HUDEP-2 (cell line): ENCODE measurements around the gene SMARCC2.

Experiments
- DNase-seq, 76 experiments: peaks; one replicate each; lab custom pipeline; 2025; ENCODE audit not compliant: unreplicated experiment in 76 of 76; lab: John Stamatoyannopoulos, UW

Gene SMARCC2

DNA sequence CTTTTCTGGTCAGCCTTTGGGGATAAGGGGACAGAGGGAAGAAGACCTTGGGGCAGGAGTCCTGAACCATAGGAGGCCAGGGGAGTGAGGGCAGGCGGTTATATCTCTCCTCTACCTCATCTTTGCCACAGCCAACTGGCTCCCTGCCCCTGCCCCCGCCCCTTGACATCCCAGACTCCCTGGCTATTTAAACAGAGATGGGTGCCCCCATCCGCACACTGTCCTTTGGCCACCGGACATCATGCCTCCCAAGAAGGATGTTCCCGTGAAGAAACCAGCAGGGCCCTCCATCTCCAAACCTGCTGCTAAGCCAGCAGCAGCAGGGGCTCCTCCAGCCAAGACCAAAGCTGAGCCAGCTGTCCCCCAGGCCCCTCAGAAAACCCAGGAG lies 35.6 kb downstream of the SMARCC2 start:
- peak in 4 of 76 experiments; percentile 15 to 29 (median 23) for DNase-seq

GRCh38 chr12:56152756-56153677 lies 36.3 kb downstream of the SMARCC2 start:
- DNase-seq, result peak in 8 of 76 experiments; percentile 9 to 44 (median 18)

DNA sequence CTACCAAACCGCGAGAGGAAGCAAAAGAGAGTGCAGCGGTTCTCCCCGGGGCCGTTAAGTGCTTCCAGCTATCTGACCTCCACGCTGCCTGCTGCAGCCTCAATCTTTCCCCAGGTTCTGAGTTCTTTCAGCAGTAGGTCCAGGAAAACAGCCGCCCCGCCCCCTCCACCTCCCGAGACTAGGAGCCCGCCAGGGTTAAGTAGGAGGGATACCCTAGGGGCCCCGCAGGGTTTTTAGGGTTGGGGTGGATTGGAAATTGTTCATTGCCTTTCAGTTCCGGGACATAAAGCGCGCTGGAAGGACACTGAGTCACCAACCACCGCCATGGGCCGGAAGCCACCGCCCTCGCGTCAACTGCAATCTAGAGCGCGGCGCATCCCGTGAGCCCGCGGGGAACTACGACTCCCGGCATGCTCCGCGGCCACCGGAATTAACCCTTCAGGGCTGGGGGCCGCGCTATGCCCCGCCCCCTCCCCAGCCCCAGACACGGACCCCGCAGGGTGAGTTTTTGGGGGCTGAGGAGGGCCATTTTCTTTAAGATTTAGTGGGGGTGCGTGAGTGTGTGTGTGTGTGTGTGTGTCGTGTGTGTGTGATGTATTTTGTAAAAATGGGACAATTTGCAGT lies 37.0 kb downstream of the SMARCC2 start, which contains the start of gene MYL6B:
Gene MYL6B (plus strand): TSS at position 456 of the 624 bp plus-strand sequence. CDS start 1,332 bp downstream, outside the sequence.
- peak in 73 of 76 experiments; percentile 42 to 91 (median 84) for DNase-seq

DNA sequence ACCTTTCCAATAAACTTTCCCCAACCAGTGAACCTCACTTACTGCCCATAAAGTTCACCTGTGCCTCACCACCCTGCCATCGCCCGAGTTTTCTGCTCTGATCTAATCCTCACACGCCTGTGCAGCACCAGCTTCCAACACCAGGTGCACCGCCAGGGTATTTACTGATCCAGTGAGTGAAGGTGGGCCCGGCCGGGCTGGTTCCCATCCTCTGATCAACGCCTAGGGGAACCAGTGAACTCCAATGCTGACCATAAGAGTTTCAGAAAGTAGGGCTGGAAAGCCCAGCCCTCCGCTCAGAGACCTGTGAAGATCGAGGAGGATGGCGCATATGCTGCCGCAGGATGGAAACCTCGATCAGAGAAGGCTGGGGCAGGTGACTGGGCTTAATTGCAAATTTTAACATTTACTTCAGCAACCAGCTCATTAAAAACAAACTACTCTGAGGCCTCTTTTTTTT lies 37.6 kb downstream of the SMARCC2 start:
- peak in 63 of 76 experiments; percentile 10 to 73 (median 46) for DNase-seq

DNA sequence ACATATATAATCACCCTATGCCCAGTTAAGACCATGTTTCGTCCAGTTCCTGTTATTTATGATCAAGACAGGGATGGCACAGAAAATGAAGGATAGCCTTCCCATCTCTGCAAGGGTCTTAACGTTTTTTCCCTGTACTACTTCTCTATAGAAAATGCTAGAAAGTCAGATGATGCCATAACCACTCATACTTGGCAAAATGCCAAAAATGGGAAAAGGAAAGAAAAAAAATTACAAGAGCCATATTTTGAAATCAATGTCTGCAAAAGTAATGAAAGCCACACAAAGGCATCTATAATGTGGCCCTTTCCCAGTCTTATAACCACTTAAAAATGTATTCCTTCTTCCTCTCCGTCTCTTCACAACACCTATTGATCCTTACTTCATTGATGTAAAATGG lies 38.7 kb downstream of the SMARCC2 start:
- DNase-seq, result peak in 2 of 76 experiments; percentile 22 to 31

- no peak for DNase-seq
These were observed 42.5 kb downstream of the SMARCC2 start for GRCh38 chr12:56146492-56147460.

DNA sequence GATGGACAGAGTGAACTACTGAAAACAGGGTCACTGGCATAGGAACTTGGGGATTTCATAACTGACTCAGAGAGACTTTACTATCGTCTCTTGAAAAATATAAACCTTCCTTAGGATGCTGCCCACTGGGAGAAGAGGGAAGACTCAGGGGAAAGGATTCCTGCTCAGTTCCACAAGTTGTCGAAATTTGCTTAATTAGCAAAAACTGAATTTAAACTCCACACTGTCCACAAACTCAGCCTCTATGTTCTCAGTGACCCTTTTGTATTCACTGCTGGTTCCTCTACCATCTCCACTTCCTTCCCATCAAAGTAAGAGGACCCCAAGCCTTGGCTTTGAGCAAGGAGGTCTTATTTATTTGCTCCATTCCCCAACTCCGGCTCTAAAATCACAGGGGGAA lies 44.1 kb downstream of the SMARCC2 start:
- no peak for DNase-seq

DNA sequence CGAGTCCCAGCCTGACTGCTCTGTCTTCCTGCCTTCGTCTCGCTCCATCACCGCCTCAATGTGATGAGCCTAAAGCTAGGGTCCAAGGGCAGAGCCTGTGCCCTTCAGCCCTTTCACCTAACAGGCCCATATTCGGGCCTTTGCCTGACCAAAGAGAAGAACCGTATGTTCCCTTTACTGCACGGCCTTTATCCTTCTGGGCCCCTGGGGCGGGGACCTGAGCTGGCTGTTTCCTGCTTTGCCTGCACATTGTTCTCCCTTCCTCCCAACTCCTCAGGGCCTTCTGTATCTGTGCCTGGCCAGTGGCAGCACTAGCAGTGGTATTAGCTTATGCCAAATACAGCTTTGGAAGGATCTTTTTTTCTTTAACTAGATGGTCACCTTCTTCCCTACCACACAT lies 45.4 kb downstream of the SMARCC2 start:
- no peak for DNase-seq

- DNase-seq, result no peak
These were observed 46.1 kb downstream of the SMARCC2 start for GRCh38 chr12:56143217-56143616.

DNA sequence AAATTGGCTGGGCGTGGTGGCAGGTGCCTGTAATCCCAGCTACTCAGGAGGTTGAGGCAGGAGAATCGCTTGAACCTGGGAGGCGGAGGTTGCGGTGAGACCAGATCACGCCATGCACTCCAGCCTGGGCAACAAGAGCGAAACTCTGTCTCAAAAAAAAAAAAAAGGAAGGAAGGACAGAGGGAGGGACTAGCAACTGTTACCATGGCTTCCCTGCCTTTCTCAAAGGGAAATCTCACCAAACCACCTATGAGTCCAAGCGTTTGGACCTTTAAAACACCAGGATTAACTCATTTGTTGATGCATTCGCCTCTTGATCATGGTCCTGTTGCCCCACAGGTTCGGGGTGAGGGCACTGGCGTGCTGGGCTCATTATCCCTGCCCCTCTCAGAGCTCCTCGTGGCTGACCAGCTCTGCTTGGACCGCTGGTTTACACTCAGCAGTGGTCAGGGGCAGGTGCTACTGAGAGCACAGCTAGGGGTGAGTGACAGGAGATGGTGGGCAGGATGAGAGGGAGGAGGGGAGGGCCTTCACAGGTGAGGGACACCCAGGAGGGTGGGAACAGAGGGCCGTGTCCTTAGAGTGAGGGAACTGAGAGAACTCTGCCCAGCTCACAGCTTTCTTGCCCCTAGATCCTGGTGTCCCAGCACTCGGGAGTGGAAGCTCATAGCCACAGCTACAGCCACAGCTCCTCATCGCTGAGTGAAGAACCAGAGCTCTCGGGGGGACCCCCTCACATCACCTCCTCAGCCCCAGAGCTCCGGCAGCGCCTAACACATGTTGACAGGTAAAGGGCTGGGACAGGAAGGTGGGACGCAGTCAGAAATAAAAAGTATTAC lies 47.1 kb downstream of the SMARCC2 start:
- no peak for DNase-seq

GRCh38 chr12:56137853-56138571 lies 51.3 kb downstream of the SMARCC2 start:
- DNase-seq, result no peak

- DNase-seq, result no peak
These were observed 54.4 kb downstream of the SMARCC2 start for GRCh38 chr12:56134897-56135296.

- DNase-seq, result no peak
These were observed 58.4 kb downstream of the SMARCC2 start for GRCh38 chr12:56130876-56131275.

DNA sequence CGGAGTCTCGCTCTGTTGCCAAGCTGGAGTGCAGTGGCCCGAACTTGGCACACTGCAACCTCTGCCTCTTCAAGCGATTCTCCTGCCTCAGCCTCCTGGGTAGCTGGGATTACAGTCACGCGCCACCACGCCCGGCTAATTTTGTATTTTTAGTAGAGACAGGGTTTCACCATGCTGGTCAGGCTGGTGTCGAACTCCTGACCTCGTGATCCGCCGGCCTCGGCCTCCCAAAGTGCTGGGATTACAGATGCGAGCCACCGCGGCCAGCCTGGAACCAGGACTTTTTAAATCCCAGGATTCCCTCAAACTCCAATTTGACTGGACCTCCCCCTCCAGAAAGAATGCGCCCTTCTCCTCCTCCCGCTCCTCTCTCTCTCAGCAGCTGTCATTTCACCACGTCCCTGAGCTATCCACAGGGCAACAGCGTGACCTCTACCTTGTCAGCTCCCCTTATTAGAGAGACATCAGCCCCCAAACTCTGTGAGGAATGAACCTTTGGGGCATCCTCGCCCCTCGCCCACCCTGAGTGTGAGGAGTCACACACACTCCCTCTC lies 59.3 kb downstream of the SMARCC2 start:
- DNase-seq, result no peak

DNA sequence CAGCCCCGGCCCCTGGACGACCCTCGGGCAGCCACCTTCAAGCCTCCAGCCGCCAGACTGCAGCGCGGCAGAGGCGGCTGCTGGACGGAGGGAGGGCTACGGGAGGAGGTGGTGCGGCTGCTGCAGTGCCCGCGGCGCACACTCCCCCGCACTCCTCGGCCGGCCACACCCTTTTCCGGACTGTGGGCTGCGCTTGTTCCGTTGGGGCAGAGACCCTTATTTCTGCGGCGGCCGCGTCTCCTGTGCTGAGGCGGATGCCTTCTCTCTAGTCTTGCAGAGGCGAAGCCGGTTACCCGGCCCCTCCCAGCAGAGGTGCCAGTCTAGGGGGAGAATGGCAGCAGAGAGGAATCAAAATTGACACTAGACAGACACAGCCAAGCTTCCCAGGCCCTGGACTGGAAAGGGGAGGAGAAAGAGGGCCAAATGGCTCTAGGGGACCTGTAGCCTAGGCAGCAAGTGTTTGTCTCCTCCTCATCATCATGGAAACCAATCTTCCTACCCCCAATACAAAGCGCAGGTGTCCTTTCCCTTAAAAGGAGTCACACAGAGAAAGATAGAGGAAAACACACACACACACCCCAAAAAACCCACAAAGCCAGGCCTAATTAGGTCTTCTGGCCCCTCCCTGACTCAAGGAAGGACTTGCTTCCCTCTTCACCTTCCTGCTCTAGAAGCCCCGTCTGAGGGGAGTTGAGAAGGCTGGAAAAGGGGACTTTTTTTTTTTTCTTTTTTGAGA lies 59.9 kb downstream of the SMARCC2 start:
- DNase-seq, result peak in 71 of 76 experiments; percentile 4 to 85 (median 62)

- DNase-seq, result peak in 6 of 76 experiments; percentile 23 to 59 (median 44)
These were observed 60.5 kb downstream of the SMARCC2 start for GRCh38 chr12:56128670-56129205.

- peak; percentile 54 to 100 (median 99) for DNase-seq
These were observed 61.2 kb downstream of the SMARCC2 start, which contains the start of gene ESYT1 for GRCh38 chr12:56127888-56128669. ESYT1 (plus strand) TSS chr12:56128267; CDS start chr12:56128320, 53 bp downstream.
